OCI-M2 (cell line): ENCODE results near the gene FAU.

Source experiments
- DNase-seq: peaks from one replicate; lab custom pipeline; 2025; ENCODE audit not compliant: unreplicated experiment; lab: John Stamatoyannopoulos, UW

The FAU gene

DNA sequence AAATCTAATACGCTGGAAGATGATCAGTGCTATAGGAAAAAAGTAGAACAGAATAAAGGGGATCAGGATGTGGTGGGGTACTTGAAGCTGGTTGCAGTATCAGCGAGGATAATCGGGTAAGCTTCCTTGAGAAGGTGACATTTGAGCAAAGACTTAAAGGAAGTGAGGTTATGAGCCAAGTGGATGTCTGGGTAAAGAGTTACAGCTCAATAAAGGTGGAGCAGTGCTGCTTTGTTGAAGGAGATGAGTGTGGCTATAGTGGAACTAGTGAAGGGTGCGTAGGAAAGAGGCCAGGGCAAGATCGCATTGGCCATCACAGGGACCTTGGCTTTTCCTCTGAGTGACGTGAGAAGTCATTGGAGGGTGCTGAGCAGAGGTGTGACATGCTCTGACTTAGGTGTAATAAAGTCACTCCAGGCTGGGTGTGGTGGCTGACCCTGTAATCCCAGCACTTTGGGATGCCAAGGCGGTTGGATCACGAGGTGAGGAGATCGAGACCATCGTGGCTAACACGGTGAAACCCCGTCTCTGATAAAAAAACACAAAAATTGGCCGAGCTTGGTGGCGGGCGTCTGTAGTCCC, 14.7 kb upstream of the FAU start:
- DNase-seq, result no peak

DNA sequence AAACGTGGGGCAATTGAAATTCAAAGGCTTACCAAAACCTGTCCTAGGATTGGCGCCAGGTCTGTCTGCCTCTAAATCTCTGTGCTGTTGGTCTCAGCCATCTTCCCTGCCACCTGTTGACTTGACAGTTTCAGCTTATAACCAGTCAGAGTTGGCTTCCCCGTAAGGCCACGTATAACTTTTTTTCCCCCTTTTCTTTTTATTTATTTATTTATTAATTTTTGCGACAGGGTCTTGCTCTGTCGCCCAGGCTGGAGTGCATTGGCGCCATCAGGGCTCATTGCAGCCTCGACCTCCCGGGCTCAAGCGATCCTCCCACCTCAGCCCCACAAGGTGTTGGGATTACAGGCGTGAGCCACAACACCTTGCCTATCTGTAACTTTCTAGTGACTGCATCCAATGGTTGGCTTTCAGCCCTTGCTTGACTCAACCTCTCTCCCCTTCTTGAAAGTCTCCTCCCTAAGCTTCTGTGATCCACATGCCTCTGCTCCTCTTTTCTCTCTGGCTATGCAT, 13.8 kb upstream of the FAU start:
- DNase-seq, result no peak

DNA sequence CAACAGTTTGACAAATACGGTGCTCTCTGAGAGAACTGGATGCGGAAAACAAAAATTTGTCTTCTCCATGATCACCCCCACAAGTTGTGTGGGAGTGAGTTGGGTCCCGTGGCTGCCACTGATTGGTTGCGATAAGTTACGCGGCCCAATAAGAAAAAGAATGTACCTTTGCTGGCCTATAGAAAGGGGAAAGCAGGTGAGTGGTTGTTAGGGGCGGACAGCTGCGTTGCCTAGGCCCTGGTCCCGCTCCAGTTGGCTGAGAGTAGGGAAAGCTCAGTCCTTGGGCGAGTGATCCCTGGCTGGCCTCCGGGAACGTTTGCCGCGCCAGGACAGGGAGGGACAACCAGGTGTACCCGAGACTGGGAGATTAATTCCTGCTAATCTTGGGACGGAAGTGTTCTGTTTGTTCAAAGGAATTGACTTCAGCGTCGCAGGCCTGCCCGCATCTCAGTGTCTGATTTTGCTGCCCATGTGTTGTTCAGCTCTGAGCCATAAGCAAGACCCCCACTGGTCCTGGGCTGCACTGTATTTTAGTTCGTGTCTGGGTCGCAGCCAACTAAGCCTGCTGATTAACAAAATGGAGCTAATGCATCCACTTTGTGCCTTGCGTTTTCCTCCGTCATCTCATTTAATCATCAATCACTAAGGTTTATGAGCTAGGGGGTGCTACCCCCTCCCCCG, 13.2 kb upstream of the FAU start:
- DNase-seq, result peak; percentile 87

DNA sequence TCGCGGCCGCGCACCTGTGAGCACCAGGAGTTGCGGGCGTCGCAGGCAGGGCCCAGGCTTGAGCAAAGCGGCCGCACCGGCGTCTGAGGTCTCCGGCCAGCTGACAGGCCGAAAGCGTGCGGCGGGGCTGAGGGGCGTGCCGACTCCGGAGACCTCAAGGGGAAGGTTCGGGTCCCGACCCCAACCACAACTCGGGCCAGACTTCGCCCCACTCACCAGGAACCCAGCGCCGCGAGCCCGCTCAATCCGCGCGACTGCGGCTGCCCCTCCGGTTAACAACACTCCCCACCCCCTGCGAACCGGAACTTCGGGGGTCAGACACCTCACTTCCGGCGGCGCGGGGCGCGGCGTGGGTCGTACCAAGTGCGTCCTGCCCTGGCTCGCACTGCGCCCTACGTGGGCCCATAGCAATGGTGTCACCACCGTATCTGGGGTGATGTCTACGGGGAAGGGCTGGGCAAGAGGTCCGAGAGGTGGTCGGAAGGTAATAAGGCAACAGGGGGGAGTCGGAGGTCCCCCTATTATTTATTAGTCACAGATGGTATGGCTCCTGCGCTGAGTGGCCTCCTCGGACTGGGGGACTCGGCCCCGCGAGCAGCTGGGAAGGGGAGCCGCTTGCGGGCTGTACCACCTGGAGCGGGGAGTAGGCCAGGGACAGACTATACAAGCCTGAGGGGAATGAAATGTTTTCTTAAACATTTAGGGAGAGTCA, 12.5 kb upstream of the FAU start, which contains the start of gene SYVN1:
Gene SYVN1, minus strand, starts transcription at position 280 of the 712 bp plus-strand sequence. CDS start 918 bp downstream, outside the sequence.
- DNase-seq, result peak; percentile 87

- DNase-seq, result no peak
Measured at GRCh38 chr11:65133724-65134123, 11.8 kb upstream of the FAU start.

DNA sequence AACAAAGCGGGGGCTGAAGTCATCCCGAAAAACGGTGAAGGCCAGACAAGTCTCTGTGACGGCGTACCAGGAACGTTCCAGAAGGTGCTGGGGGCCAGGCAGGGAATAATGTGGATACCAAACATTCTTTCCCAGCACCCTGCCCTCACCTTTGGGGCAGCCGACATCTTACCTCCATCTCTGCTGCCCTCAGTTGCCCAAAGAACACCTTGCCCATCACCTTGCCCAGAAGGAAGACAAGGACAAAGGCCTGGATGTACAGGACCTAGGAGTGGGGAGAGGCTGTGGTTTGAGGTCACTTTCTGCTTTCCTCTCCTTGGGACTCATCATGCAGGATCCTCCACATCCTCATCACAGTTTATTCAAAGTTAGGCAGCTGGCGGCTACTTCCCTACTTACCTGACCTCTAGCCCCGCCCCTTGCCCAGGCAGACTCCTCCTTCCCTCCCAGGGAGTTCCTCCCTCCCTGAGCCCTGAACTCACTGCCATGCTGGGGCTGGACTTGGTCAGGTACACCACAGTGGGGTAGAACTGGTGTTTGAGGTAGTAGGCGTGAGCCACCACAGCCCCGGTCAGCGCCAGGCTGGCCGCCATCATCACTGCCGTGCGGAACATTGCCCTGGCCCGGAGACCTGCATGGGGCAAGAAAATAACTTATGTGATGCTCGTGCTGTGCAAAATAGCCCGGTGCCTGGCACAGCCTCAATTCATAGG, 11.2 kb upstream of the FAU start:
- no peak for DNase-seq

DNA sequence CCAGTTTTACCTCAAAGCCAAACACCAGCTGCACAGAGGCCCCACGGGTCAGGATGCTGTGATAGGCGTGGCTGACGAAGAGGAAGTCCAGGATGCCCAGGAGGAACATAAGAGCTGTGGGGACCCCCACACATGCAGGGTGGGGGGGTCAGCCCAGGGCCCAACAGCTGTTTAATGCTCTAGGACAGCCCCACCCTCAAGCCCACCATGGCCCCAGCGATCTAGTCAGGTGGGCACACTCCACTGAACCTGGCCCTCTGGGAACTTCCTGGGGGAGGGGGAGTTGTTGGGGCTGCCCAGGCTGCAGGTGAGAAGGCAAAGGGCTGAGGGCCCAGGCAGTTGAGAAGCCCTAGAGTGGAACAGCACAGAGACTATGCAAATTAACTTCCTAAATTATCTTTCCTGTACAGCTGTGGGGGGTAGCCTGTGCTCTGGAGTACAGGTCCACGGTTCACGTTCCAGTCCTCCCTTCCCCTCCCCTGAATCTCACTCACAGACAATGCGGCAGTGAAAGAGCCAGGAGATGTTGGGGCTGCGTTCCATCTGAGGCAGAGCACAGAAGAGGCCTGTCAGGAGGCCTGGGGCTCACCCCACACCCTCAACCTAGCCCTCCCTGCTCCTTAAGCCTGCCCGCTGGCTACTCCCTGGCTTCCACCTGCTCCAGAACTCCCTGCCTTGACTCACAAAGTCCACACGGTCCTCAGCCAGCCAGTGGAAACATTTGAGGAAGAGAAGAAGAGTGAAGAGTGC, 10.5 kb upstream of the FAU start:
- DNase-seq, result no peak

DNA sequence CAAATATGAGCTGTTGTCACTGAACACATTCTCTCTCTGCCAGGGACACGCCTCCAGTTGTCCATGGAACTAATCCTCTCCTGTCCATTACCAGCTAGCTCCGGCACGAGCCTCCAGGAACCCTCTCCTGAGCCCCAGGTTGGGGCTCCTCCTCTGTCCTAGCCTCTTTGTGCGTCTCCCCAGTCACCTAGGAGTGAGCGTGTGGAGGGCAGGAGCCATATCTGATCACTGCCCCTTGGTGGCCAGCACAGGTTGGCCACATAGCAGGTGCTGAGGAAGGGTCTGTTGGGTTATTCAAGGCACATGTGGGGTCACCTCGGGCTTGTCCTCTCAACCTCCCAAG, 9.9 kb upstream of the FAU start:
- no peak for DNase-seq

DNA sequence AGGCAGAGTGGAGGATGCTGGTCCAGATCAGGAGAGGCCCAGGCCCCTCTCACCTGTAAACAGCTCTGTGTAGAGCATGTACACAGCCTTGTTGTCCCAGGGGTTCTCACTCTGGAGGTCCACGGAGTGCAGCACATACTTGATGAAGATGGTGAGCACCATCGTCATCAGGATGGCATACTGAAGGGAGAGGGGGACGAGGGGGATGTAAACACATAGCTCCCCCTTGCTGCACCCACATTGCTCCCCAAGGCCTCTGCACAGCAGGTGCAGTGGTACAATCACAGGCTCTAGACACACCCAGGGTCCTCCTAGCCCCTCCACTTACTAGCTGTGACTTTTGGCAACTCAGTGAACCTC, 9.5 kb upstream of the FAU start:
- DNase-seq, result no peak

- no peak for DNase-seq
Measured at GRCh38 chr11:65130631-65131416, 8.9 kb upstream of the FAU start.

GRCh38 chr11:65129649-65130441, 7.9 kb upstream of the FAU start:
- no peak for DNase-seq

DNA sequence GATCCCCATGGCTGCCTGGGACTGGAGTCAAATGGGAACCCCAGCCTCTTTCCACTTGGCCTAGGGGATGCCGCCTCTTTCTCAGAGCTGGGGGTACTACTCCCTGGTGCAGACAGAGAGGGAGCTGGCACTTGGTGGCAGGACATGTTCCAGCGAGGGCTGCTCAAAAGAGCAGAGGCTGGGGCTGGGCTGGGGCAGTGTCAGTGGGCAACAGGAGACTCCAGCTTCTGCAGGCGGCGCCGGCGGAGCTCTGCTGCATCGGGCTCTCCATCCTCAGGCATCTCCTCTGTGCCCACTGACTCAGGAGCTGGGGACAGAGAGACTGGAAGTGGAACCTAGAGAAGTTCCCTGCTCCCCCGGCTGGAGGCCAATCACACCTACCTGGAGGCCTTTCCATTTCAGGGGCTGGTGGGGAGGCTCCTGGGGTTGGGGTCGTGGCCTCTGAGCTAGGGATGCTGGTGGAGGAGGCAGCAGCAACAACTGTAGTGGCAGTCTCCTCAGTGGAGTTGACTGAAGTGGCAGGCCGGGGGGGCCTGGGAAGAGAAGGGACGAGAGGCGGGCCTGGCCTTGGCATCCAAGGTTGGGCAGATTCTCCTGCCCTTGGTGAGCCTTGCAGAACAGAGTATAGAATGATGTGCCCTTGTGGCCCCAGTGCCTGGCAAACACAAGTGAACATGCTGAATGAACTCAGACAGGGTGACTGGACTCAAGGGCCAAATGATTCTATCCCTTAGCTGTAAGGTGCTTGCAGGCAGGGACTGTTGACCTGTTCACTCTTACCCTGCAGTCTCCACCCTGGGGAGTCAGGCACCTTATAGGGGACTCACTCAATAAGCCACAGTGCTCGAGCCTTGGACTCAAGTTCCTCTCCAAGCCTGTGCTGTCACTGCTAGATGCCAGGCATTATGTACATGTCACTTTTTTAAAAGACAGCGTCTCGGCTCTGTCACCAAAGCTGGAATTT, 6.5 kb upstream of the FAU start:
- DNase-seq, result no peak

- DNase-seq, result no peak
Measured at GRCh38 chr11:65127473-65128181, 5.7 kb upstream of the FAU start.

DNA sequence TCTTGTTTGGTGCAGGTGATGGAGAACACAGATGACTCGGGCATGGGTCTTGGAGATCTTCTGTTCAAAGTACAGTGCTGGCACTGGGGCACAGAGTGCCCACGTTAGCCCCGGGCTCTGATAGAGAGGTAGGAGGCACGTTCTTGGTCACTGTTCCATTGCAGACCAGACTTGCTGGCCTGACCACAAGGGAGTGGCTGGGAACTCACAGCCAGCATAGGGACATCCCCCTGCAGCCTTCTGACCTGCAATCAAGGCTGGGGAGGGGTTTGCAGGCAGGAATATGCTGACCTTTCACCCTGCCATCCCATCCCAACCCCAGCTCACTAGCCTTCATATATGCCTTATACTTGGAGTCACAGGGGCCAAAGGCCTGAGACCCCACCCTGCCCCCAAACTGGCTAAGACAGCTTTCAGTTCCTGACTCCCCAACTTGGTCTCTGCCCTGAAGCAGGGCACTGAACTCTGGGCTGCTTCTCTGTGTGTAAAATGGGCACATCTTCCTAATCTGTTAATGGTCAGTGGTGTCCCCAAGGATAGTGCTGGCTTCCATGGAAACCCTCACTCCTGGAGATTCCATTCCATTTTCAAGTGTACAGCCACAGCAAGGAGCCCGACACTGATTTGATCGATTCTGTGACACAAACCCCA, 4.8 kb upstream of the FAU start:
- DNase-seq, result no peak

GRCh38 chr11:65125197-65126056, 3.5 kb upstream of the FAU start:
- no peak for DNase-seq
